Body of pancreas (tissue), 4 donors: ENCODE data around the gene GPR148. TPM values are rescaled to one million over a fixed set of nuclear protein-coding genes. Genes with fewer than 3 reads are reported as not detected.
"Not testable (repeated sequence)": the region's sequence is repeated elsewhere in the genome, so short reads cannot be mapped to it uniquely, and the experiment has no call there.

ENCODE experiments used
- ATAC-seq: fragments of 150-250 bp; one replicate; pipeline ENCODE4 v1.9.1; 2016
- DNase-seq, 4 donors: peaks; one replicate each; pipeline ENCODE4 v3.0.0-alpha.2; 2019
- H3K27ac ChIP-seq, 4 donors: fragments of 200-600 bp; sonication (generic); 1 replicate in 3 of 4; 2 replicates in 1 of 4; pipeline versions ENCODE4 v1.5.1 to v1.6.1; 2016 to 2019; ENCODE audit warnings: mild to moderate bottlenecking in 1 of 4, mixed read lengths in 1 of 4, moderate library complexity in 1 of 4
- H3K27me3 ChIP-seq, 2 donors: fragments of 200-600 bp; sonication (generic); one replicate each; pipeline ENCODE4 v1.6.0; 2016; ENCODE audit warnings: mild to moderate bottlenecking in 1 of 2
- H3K36me3 ChIP-seq, 2 donors: fragments of 200-600 bp; sonication (generic); replicated peaks in 1 of 2; 2 replicates each; pipeline ENCODE4 v1.5.1; 2016; ENCODE audit warnings: low read depth in 2 of 2; ENCODE audit not compliant: insufficient read depth in 1 of 2
- H3K4me1 ChIP-seq: fragments of 200-600 bp; sonication (generic); one replicate; pipeline ENCODE4 v1.6.0; 2016
- H3K4me3 ChIP-seq, 2 donors: fragments of 200-600 bp; sonication (generic); 1 replicate in 1 of 2; 2 replicates in 1 of 2; pipeline ENCODE4 v1.5.1; 2016 to 2019
- H3K9me3 ChIP-seq, 3 donors: fragments of 200-600 bp; sonication (generic); 1 replicate in 2 of 3; 2 replicates in 1 of 3; pipeline ENCODE4 v1.5.1; 2016
- POLR2A ChIP-seq, 3 donors: fragments of 450-650 bp; IDR thresholded peaks; one replicate each; pipeline ENCODE4 v1.6.1; 2016; ENCODE audit warnings: antibody characterized with exemption in 3 of 3, mild to moderate bottlenecking in 2 of 3
- WGBS, 2 donors: methylation state at CpG; one replicate each; pipeline ENCODE4 v1.1.5; 2017; 5-methylcytosine and 5-hydroxymethylcytosine counted together
- intact Hi-C: fragments of 100-400 bp; cut with DNase I; formaldehyde crosslinking; loops from one replicate; pipeline ENCODE4 v1.15.1; 2023
- total RNA-seq, 2 donors: library from RNA; depleted of rRNA; stranded (reverse); fragments of >200 nt; gene quantifications; one replicate each; pipeline ENCODE4 v1.1.0, GENCODE V29; 2016
- TF ChIP-seq, protein P1 (sequence below), 7 experiments: fragments of 450-650 bp in 4 of 7; fragments of 200-600 bp in 3 of 7; sonication (generic) in 3 of 7; IDR thresholded peaks; one replicate each; pipeline ENCODE4 v1.5.1; 2016 to 2019; ENCODE audit warnings: antibody characterized with exemption in 7 of 7

The GPR148 gene
- total RNA-seq, 2 donors from 2014 or later = not detected

DNA sequence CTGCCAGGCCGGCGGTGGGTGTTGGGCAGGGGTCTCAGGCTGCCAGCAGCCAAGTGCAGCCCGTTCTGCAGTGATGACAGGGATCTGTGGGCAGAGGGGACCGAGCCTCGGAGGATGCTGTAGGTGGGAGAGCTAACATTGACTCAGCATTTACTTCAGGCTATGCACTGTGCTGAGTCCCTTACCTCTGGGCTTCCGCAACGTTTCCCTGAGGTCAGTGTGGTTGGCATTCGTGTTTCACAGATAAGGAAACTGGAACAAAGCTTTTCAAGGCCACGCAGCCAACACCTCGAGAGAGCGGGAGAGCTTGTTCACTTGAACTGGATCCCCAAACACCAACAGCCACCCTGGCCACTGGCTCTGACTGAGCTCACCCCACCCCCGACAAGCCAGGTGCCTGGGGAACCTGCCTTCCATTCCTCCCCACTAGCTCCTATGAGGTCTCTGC, 839 bp upstream of the GPR148 start:
- WGBS, 2 donors = 3 to 5% methylated on average over 6 to 12 of the region's 12 CpGs
- intact Hi-C loops = no loop called here
- H3K4me1 ChIP-seq = peaks cover 25% of the 10 kb centered on the region
- no peaks in the 10 kb centered on the region for H3K36me3 ChIP-seq
- TF ChIP-seq, protein P1, sequence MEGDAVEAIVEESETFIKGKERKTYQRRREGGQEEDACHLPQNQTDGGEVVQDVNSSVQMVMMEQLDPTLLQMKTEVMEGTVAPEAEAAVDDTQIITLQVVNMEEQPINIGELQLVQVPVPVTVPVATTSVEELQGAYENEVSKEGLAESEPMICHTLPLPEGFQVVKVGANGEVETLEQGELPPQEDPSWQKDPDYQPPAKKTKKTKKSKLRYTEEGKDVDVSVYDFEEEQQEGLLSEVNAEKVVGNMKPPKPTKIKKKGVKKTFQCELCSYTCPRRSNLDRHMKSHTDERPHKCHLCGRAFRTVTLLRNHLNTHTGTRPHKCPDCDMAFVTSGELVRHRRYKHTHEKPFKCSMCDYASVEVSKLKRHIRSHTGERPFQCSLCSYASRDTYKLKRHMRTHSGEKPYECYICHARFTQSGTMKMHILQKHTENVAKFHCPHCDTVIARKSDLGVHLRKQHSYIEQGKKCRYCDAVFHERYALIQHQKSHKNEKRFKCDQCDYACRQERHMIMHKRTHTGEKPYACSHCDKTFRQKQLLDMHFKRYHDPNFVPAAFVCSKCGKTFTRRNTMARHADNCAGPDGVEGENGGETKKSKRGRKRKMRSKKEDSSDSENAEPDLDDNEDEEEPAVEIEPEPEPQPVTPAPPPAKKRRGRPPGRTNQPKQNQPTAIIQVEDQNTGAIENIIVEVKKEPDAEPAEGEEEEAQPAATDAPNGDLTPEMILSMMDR (IDR thresholded peaks at IDR 0.05) = no peak
- TF ChIP-seq POLR2A (IDR thresholded peaks at IDR 0.05) = peak in 1 of 3 donors; percentile 8
- no peaks in the 10 kb centered on the region for H3K9me3 ChIP-seq
- DNase-seq = peak; percentile 74 to 90 (median 82)
- no peak overlapping the region for H3K4me3 ChIP-seq
- H3K27ac ChIP-seq = peak overlapping the region; percentile 74 to 83 (median 80)
- ATAC-seq = peak; percentile 88
- no peaks in the 10 kb centered on the region for H3K27me3 ChIP-seq

DNA sequence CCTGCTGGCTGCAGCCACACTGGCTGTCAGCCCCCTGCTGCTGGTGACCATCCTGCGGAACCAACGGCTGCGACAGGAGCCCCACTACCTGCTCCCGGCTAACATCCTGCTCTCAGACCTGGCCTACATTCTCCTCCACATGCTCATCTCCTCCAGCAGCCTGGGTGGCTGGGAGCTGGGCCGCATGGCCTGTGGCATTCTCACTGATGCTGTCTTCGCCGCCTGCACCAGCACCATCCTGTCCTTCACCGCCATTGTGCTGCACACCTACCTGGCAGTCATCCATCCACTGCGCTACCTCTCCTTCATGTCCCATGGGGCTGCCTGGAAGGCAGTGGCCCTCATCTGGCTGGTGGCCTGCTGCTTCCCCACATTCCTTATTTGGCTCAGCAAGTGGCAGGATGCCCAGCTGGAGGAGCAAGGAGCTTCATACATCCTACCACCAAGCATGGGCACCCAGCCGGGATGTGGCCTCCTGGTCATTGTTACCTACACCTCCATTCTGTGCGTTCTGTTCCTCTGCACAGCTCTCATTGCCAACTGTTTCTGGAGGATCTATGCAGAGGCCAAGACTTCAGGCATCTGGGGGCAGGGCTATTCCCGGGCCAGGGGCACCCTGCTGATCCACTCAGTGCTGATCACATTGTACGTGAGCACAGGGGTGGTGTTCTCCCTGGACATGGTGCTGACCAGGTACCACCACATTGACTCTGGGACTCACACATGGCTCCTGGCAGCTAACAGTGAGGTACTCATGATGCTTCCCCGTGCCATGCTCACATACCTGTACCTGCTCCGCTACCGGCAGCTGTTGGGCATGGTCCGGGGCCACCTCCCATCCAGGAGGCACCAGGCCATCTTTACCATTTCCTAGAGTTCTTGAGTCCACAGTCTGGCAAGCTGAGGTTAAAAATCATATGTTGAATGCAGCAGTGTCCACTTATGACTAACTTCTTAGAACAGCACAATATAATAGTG, 741 bp downstream of the GPR148 start:
- Histone ChIP-seq H3K27me3 (no peaks in the 10 kb centered on the region), H3K4me1 (peaks cover 25% of the 10 kb centered on the region), H3K36me3 (no peaks in the 10 kb centered on the region), H3K27ac (peak overlapping the region in 1 of 4 donors; percentile 80), H3K4me3 (no peak overlapping the region), H3K9me3 (no peaks in the 10 kb centered on the region)
- ATAC-seq (no peak), DNase-seq (peak in 1 of 4 donors; percentile 22)
- 90 to 96% methylated on average over 12 to 17 of the region's 17 CpGs for WGBS, 2 donors
- intact Hi-C loops = no loop called here
- TF ChIP-seq, protein P1 (IDR thresholded peaks at IDR 0.05) = no peak
- no peak for TF ChIP-seq POLR2A (IDR thresholded peaks at IDR 0.05)

DNA sequence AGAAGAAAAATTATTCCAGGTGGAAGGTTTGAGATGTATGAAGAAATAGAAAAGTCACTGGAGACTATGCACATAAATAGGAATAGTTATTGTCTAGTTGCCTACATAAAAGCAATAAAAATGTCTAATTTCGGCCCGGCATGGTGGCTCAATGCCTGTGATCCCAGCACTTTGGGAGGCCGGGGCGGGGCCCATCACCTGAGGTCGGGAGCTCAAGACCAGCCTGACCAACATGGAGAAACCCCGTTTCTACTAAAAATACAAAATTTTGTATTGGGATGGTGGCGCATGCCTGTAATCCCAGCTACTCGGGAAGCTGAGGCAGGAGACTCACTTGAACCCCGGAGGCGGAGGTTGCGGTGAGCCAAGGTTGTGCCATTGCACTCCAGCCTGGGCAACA, 3.4 kb downstream of the GPR148 start:
- H3K36me3 ChIP-seq, H3K27ac ChIP-seq, intact Hi-C loops, DNase-seq, ATAC-seq, H3K27me3 ChIP-seq, H3K4me3 ChIP-seq, H3K9me3 ChIP-seq: not testable (repeated sequence)
- 91 to 96% methylated on average over 11 of the region's 11 CpGs for WGBS, 2 donors
- peaks cover 13% of the 10 kb centered on the region for H3K4me1 ChIP-seq

GRCh38 chr2:130735200-130735599, 6.3 kb downstream of the GPR148 start:
- no peaks in the 10 kb centered on the region for H3K27me3 ChIP-seq
- H3K4me3 ChIP-seq = no peak overlapping the region
- no peak for ATAC-seq
- no peaks in the 10 kb centered on the region for H3K9me3 ChIP-seq
- no peak for DNase-seq
- no peaks in the 10 kb centered on the region for H3K36me3 ChIP-seq
- no peak overlapping the region for H3K27ac ChIP-seq
- no peaks in the 10 kb centered on the region for H3K4me1 ChIP-seq
- intact Hi-C loops = no loop called here
- 92 to 95% methylated on average over 3 of the region's 3 CpGs for WGBS, 2 donors
- TF ChIP-seq POLR2A (IDR thresholded peaks at IDR 0.05) = no peak
- TF ChIP-seq, protein P1 (IDR thresholded peaks at IDR 0.05) = no peak

DNA sequence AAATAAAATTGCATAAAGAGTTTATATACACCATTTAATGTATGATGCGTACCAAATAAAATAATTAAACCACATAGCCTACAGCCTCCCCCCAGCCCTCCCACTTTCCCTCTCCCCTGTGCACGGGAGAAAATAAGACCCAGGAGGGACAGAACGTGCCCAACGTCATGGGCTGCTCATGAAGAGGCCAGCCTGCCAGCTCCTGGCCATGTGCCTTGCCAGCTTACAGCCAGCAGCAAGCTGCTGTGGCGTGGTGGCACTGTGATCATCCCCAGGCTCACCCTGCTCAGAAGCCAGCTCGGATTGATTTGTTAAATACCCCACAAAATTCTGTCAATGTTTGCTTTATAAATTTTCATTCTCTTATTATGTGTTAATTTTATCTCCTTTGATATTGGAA, 7.6 kb downstream of the GPR148 start:
- ATAC-seq (no peak), DNase-seq (no peak)
- 67 to 86% methylated on average over 6 of the region's 6 CpGs for WGBS, 2 donors
- H3K4me3 ChIP-seq = no peak overlapping the region
- intact Hi-C loops = no loop called here
- no peaks in the 10 kb centered on the region for H3K27me3 ChIP-seq
- TF ChIP-seq, protein P1 (IDR thresholded peaks at IDR 0.05) = no peak
- TF ChIP-seq POLR2A (IDR thresholded peaks at IDR 0.05) = no peak
- H3K4me1 ChIP-seq = no peaks in the 10 kb centered on the region
- no peak overlapping the region for H3K27ac ChIP-seq
- no peaks in the 10 kb centered on the region for H3K36me3 ChIP-seq
- H3K9me3 ChIP-seq = no peaks in the 10 kb centered on the region
